HAP-1 (cell line): Measurements from ENCODE around the gene NPC2.

Source experiments
- DNase-seq, 2 experiments: peaks; one replicate each; pipeline ENCODE4 v3.0.0-alpha.2; 2016 to 2020; ENCODE audit warnings: low spot score in 2 of 2
- H3K27me3 ChIP-seq: fragments of 250-450 bp; sonication (Bioruptor Pico); 2 replicates; pipeline ENCODE4 v1.5.1; 2020; ENCODE audit warnings: low read depth, mild to moderate bottlenecking, moderate library complexity
- H3K36me3 ChIP-seq: fragments of 250-450 bp; sonication (Bioruptor Pico); replicated peaks from 2 replicates; pipeline ENCODE4 v1.5.1; 2020; ENCODE audit warnings: mild to moderate bottlenecking
- H3K4me1 ChIP-seq: fragments of 250-450 bp; sonication (Bioruptor Pico); 2 replicates; pipeline ENCODE4 v1.5.1; 2020; ENCODE audit warnings: mild to moderate bottlenecking
- H3K4me3 ChIP-seq: fragments of 250-450 bp; sonication (Bioruptor Pico); 2 replicates; pipeline ENCODE4 v1.5.1; 2020; ENCODE audit warnings: mild to moderate bottlenecking, moderate library complexity
- H3K9me3 ChIP-seq: fragments of 250-450 bp; sonication (Bioruptor Pico); 2 replicates; pipeline ENCODE4 v1.5.1; 2020; ENCODE audit warnings: mild to moderate bottlenecking, moderate library complexity
- in situ Hi-C: fragments of 300-500 bp; cut with MboI; formaldehyde crosslinking; loops from 3 replicates; pipeline ENCODE4 v1.14.3; 2020; ENCODE audit warnings: low sequenced_read_pairs, inconsistent platforms, mixed read lengths

Gene NPC2

GRCh38 chr14:74483321-74483720, 9.8 kb downstream of the NPC2 start:
- in situ Hi-C loops, result no loop called here
- Histone ChIP-seq H3K9me3 (no peaks in the 10 kb centered on the region), H3K27me3 (no peaks in the 10 kb centered on the region), H3K4me3 (no peak overlapping the region), H3K4me1 (no peaks in the 10 kb centered on the region), H3K36me3 (peaks cover 42% of the 10 kb centered on the region)
- no peak for DNase-seq

GRCh38 chr14:74482571-74482970, 10.5 kb downstream of the NPC2 start:
- in situ Hi-C loops, result no loop called here
- H3K36me3 ChIP-seq, result peaks cover 43% of the 10 kb centered on the region
- no peaks in the 10 kb centered on the region for H3K4me1 ChIP-seq
- H3K4me3 ChIP-seq, result no peak overlapping the region
- DNase-seq, result no peak
- H3K27me3 ChIP-seq, result no peaks in the 10 kb centered on the region
- H3K9me3 ChIP-seq, result no peaks in the 10 kb centered on the region

- Histone ChIP-seq H3K36me3 (peaks cover 38% of the 10 kb centered on the region), H3K9me3 (no peaks in the 10 kb centered on the region), H3K27me3 (no peaks in the 10 kb centered on the region), H3K4me1 (no peaks in the 10 kb centered on the region), H3K4me3 (no peak overlapping the region)
- DNase-seq, result no peak
- in situ Hi-C loops, result no loop called here
Observed at GRCh38 chr14:74480046-74480445, 13.1 kb downstream of the NPC2 start.

- no peaks in the 10 kb centered on the region for H3K9me3 ChIP-seq
- in situ Hi-C loops, result no loop called here
- no peaks in the 10 kb centered on the region for H3K4me1 ChIP-seq
- peaks cover 36% of the 10 kb centered on the region for H3K36me3 ChIP-seq
- H3K4me3 ChIP-seq, result no peak overlapping the region
- peak; percentile 24 to 29 for DNase-seq
- H3K27me3 ChIP-seq, result no peaks in the 10 kb centered on the region
Observed at GRCh38 chr14:74478996-74479635, 14.0 kb downstream of the NPC2 start.

- in situ Hi-C loops, result no loop called here
- no peaks in the 10 kb centered on the region for H3K27me3 ChIP-seq
- H3K36me3 ChIP-seq, result peaks cover 23% of the 10 kb centered on the region
- no peaks in the 10 kb centered on the region for H3K4me1 ChIP-seq
- H3K4me3 ChIP-seq, result no peak overlapping the region
- no peaks in the 10 kb centered on the region for H3K9me3 ChIP-seq
- no peak for DNase-seq
Observed at GRCh38 chr14:74476607-74477006, 16.5 kb downstream of the NPC2 start.

- no peaks in the 10 kb centered on the region for H3K4me1 ChIP-seq
- in situ Hi-C loops, result no loop called here
- peaks cover 23% of the 10 kb centered on the region for H3K36me3 ChIP-seq
- no peaks in the 10 kb centered on the region for H3K9me3 ChIP-seq
- no peak overlapping the region for H3K4me3 ChIP-seq
- no peaks in the 10 kb centered on the region for H3K27me3 ChIP-seq
- no peak for DNase-seq
Observed at GRCh38 chr14:74476107-74476506, 17.0 kb downstream of the NPC2 start.

GRCh38 chr14:74475678-74476077, 17.4 kb downstream of the NPC2 start:
- H3K36me3 ChIP-seq, result peaks cover 20% of the 10 kb centered on the region
- in situ Hi-C loops, result no loop called here

GRCh38 chr14:74474376-74474775, 18.7 kb downstream of the NPC2 start:
- H3K36me3 ChIP-seq, result peaks cover 11% of the 10 kb centered on the region

More at GRCh38 chr14:74475678-74476077, 17.4 kb downstream of the NPC2 start:
- H3K4me3 ChIP-seq, result no peak overlapping the region
- no peaks in the 10 kb centered on the region for H3K4me1 ChIP-seq
- H3K9me3 ChIP-seq, result no peaks in the 10 kb centered on the region
- no peak for DNase-seq
- H3K27me3 ChIP-seq, result no peaks in the 10 kb centered on the region

GRCh38 chr14:74472601-74473000, 20.5 kb downstream of the NPC2 start:
- Histone ChIP-seq H3K36me3 (no peaks in the 10 kb centered on the region; the same call in 1 of the 2 replicates), H3K27me3 (no peaks in the 10 kb centered on the region), H3K9me3 (no peaks in the 10 kb centered on the region), H3K4me1 (no peaks in the 10 kb centered on the region), H3K4me3 (no peak overlapping the region)
- in situ Hi-C loops, result no loop called here
- DNase-seq, result no peak

More at GRCh38 chr14:74474376-74474775, 18.7 kb downstream of the NPC2 start:
- no peak for DNase-seq
- in situ Hi-C loops, result no loop called here
- Histone ChIP-seq H3K4me3 (no peak overlapping the region), H3K4me1 (no peaks in the 10 kb centered on the region), H3K27me3 (no peaks in the 10 kb centered on the region), H3K9me3 (no peaks in the 10 kb centered on the region)

- no peak overlapping the region for H3K4me3 ChIP-seq
- no peak for DNase-seq
- in situ Hi-C loops, result loop anchor here (5.0 kb wide), 1 partner anchor 113 kb away; no protein-coding TSS in a partner anchor
Observed at GRCh38 chr14:74469548-74470518, 23.3 kb downstream of the NPC2 start.

GRCh38 chr14:74468513-74468912, 24.6 kb downstream of the NPC2 start:
- no peaks in the 10 kb centered on the region for H3K4me1 ChIP-seq
- in situ Hi-C loops, result loop anchor here (5.0 kb wide), 1 partner anchor 111 kb away; no protein-coding TSS in a partner anchor
- no peak for DNase-seq
- H3K4me3 ChIP-seq, result no peak overlapping the region
- no peaks in the 10 kb centered on the region for H3K36me3 ChIP-seq
- H3K27me3 ChIP-seq, result peaks cover 6% of the 10 kb centered on the region; the same call in 1 of the 2 replicates
- no peaks in the 10 kb centered on the region for H3K9me3 ChIP-seq

More at GRCh38 chr14:74469548-74470518, 23.3 kb downstream of the NPC2 start:
- no peaks in the 10 kb centered on the region for H3K36me3 ChIP-seq
- 0 out of 2 replicates have a peak, but pooled peaks cover 5% of the 10 kb centered on the region for H3K27me3 ChIP-seq
- H3K4me1 ChIP-seq, result no peaks in the 10 kb centered on the region
- H3K9me3 ChIP-seq, result no peaks in the 10 kb centered on the region

GRCh38 chr14:74465335-74465734, 27.8 kb downstream of the NPC2 start:
- in situ Hi-C loops, result loop anchor here (5.0 kb wide), 1 partner anchor 108 kb away; no protein-coding TSS in a partner anchor
- no peaks in the 10 kb centered on the region for H3K9me3 ChIP-seq
- H3K36me3 ChIP-seq, result no peaks in the 10 kb centered on the region
- peaks cover 9% of the 10 kb centered on the region; the same call in 1 of the 2 replicates for H3K27me3 ChIP-seq
- no peak for DNase-seq
- H3K4me3 ChIP-seq, result no peak overlapping the region
- H3K4me1 ChIP-seq, result no peaks in the 10 kb centered on the region

GRCh38 chr14:74464785-74465184, 28.3 kb downstream of the NPC2 start:
- Histone ChIP-seq H3K36me3 (no peaks in the 10 kb centered on the region), H3K9me3 (no peaks in the 10 kb centered on the region), H3K27me3 (peaks cover 9% of the 10 kb centered on the region; the same call in 1 of the 2 replicates), H3K4me3 (no peak overlapping the region), H3K4me1 (no peaks in the 10 kb centered on the region)
- no peak for DNase-seq
- in situ Hi-C loops, result loop anchor here (5.0 kb wide), 1 partner anchor 107 kb away; no protein-coding TSS in a partner anchor

- no peak for DNase-seq
- Histone ChIP-seq H3K27me3 (peaks cover 9% of the 10 kb centered on the region; the same call in 1 of the 2 replicates), H3K4me3 (no peak overlapping the region), H3K36me3 (no peaks in the 10 kb centered on the region), H3K9me3 (no peaks in the 10 kb centered on the region), H3K4me1 (no peaks in the 10 kb centered on the region)
- in situ Hi-C loops, result no loop called here
Observed at GRCh38 chr14:74463697-74464096, 29.4 kb downstream of the NPC2 start.
